Fibroblast of lung (primary cell): Measurements from ENCODE around the gene PRPSAP1.

ENCODE experiments used
- EZH2 ChIP-seq: IDR thresholded peaks from 2 replicates; pipeline ENCODE4 v1.5.1; 2012; ENCODE audit warnings: low read length, control low read depth, mild to moderate bottlenecking; ENCODE audit errors: missing control alignments
- TF ChIP-seq, protein P1 (sequence below), 2 donors: IDR thresholded peaks in 1 of 2; conservative IDR thresholded peaks in 1 of 2; 1 replicate in 1 of 2; 2 replicates in 1 of 2; pipeline ENCODE4 v1.5.1; 2011 to 2012; ENCODE audit warnings: low read length in 2 of 2, control low read depth in 1 of 2, inconsistent platforms in 1 of 2, low read depth in 1 of 2, mild to moderate bottlenecking in 1 of 2

DNA sequence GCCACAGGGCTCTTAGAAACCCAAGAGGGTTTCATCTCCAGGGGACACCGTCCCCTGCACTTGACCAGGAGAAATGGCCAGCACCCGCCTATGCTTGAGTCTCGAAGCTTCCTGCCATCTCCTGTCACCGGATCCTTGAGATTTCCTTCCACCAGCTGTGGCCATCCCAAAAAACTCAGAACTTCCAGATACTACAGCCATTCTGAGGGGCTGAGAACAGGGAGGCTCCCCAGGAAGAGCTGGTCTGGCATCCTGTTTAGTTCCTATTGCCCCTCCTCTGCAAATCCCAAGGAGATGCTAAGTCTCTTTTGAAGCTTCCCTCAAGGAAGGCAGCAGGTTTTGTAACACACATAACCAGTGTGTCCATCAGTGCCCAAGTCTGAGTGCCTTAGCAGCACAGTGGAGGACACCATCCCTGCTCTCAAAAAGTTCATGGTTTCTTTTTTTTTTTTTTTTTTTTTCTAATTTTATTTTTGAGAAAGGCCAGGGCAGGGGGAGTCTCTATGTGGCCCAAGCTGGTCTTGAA lies 86.6 kb downstream of the PRPSAP1 start:
- TF ChIP-seq, protein P1, sequence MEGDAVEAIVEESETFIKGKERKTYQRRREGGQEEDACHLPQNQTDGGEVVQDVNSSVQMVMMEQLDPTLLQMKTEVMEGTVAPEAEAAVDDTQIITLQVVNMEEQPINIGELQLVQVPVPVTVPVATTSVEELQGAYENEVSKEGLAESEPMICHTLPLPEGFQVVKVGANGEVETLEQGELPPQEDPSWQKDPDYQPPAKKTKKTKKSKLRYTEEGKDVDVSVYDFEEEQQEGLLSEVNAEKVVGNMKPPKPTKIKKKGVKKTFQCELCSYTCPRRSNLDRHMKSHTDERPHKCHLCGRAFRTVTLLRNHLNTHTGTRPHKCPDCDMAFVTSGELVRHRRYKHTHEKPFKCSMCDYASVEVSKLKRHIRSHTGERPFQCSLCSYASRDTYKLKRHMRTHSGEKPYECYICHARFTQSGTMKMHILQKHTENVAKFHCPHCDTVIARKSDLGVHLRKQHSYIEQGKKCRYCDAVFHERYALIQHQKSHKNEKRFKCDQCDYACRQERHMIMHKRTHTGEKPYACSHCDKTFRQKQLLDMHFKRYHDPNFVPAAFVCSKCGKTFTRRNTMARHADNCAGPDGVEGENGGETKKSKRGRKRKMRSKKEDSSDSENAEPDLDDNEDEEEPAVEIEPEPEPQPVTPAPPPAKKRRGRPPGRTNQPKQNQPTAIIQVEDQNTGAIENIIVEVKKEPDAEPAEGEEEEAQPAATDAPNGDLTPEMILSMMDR (conservative IDR thresholded peaks at IDR 0.05 in 1 of 2, IDR thresholded peaks at IDR 0.05 in 1 of 2; ENCODE audit: low read depth in 1 of 2, low read length in 2 of 2): no peak
- TF ChIP-seq EZH2: no peak
